ENCODE results near the gene CDKN2B.

Gene CDKN2B

GRCh38 chr9:21976334-21976875, 32.7 kb downstream of the CDKN2B start:
- no peak overlapping the region for H3K4me2 ChIP-seq (ENCODE audit: low read length)
- no peaks in the 10 kb centered on the region for H3F3A ChIP-seq (ENCODE audit: control insufficient read depth, insufficient read depth)
- no peak overlapping the region for H3K4me3 ChIP-seq (ENCODE audit: low read length)
- H3K36me3 ChIP-seq (ENCODE audit: control insufficient read depth, low read length), result no peaks in the 10 kb centered on the region
- H3K27me3 ChIP-seq (ENCODE audit: control insufficient read depth, low read length), result no peaks in the 10 kb centered on the region
- TF ChIP-seq EZH2phosphoT487 (IDR thresholded peaks at IDR 0.05; ENCODE audit: borderline replicate concordance, low read length), result no peak
- TF ChIP-seq CTCF (IDR thresholded peaks at IDR 0.05; ENCODE audit: low read depth, low read length, poor library complexity, severe bottlenecking), result no peak
- no peaks in the 10 kb centered on the region for H3K9me2 ChIP-seq (replicated peaks; ENCODE audit: control insufficient read depth, low read length)
- no peaks in the 10 kb centered on the region for H3K4me1 ChIP-seq (ENCODE audit: control insufficient read depth, low read length)
- H3K9me3 ChIP-seq (ENCODE audit: control insufficient read depth, insufficient read depth, low read length), result no peaks in the 10 kb centered on the region
- H3K27ac ChIP-seq (ENCODE audit: low read depth, low read length), result no peak overlapping the region
- H3K79me2 ChIP-seq (ENCODE audit: control insufficient read depth, low read length), result no peaks in the 10 kb centered on the region
- H4K20me1 ChIP-seq (ENCODE audit: control insufficient read depth, insufficient read depth, low read depth, low read length), result no peaks in the 10 kb centered on the region

- no peaks in the 10 kb centered on the region for H3K27me3 ChIP-seq (ENCODE audit: control insufficient read depth, low read length)
- H3K4me1 ChIP-seq (ENCODE audit: control insufficient read depth, low read length), result no peaks in the 10 kb centered on the region
- H3K27ac ChIP-seq (ENCODE audit: low read depth, low read length), result no peak overlapping the region
- no peaks in the 10 kb centered on the region for H3K36me3 ChIP-seq (ENCODE audit: control insufficient read depth, low read length)
- H3K9me3 ChIP-seq (ENCODE audit: control insufficient read depth, insufficient read depth, low read length), result no peaks in the 10 kb centered on the region
- no peaks in the 10 kb centered on the region for H3F3A ChIP-seq (ENCODE audit: control insufficient read depth, insufficient read depth)
- H3K4me3 ChIP-seq (ENCODE audit: low read length), result no peak overlapping the region
- no peak for TF ChIP-seq CTCF (IDR thresholded peaks at IDR 0.05; ENCODE audit: low read depth, low read length, poor library complexity, severe bottlenecking)
- TF ChIP-seq EZH2phosphoT487 (IDR thresholded peaks at IDR 0.05; ENCODE audit: borderline replicate concordance, low read length), result no peak
- H3K9me2 ChIP-seq (replicated peaks; ENCODE audit: control insufficient read depth, low read length), result no peaks in the 10 kb centered on the region
- H3K79me2 ChIP-seq (ENCODE audit: control insufficient read depth, low read length), result no peaks in the 10 kb centered on the region
- H4K20me1 ChIP-seq (ENCODE audit: control insufficient read depth, insufficient read depth, low read depth, low read length), result no peaks in the 10 kb centered on the region
- no peak overlapping the region for H3K4me2 ChIP-seq (ENCODE audit: low read length)
Observed at GRCh38 chr9:21974722-21975409, 34.2 kb downstream of the CDKN2B start.

- no peaks in the 10 kb centered on the region for H3K36me3 ChIP-seq (ENCODE audit: control insufficient read depth, low read length)
- H3K27me3 ChIP-seq (ENCODE audit: control insufficient read depth, low read length), result no peaks in the 10 kb centered on the region
- H3K79me2 ChIP-seq (ENCODE audit: control insufficient read depth, low read length), result no peaks in the 10 kb centered on the region
- H3K4me2 ChIP-seq (ENCODE audit: low read length), result no peak overlapping the region
- no peaks in the 10 kb centered on the region for H3K9me3 ChIP-seq (ENCODE audit: control insufficient read depth, insufficient read depth, low read length)
- H3K27ac ChIP-seq (ENCODE audit: low read depth, low read length), result no peak overlapping the region
- H3K4me3 ChIP-seq (ENCODE audit: low read length), result no peak overlapping the region
- H4K20me1 ChIP-seq (ENCODE audit: control insufficient read depth, insufficient read depth, low read depth, low read length), result no peaks in the 10 kb centered on the region
- TF ChIP-seq CTCF (IDR thresholded peaks at IDR 0.05; ENCODE audit: low read depth, low read length, poor library complexity, severe bottlenecking) (no peak), EZH2phosphoT487 (IDR thresholded peaks at IDR 0.05; ENCODE audit: borderline replicate concordance, low read length) (no peak)
- no peaks in the 10 kb centered on the region for H3F3A ChIP-seq (ENCODE audit: control insufficient read depth, insufficient read depth)
- no peaks in the 10 kb centered on the region for H3K9me2 ChIP-seq (replicated peaks; ENCODE audit: control insufficient read depth, low read length)
- H3K4me1 ChIP-seq (ENCODE audit: control insufficient read depth, low read length), result no peaks in the 10 kb centered on the region
Observed at GRCh38 chr9:21974343-21974721, 34.8 kb downstream of the CDKN2B start.
